ENCODE data around the gene PAGE2B. TPM values are rescaled to one million over a fixed set of nuclear protein-coding genes. Genes with fewer than 3 reads are reported as not detected.

PAGE2B gene
- total RNA-seq, 1 donor from 2014 or later = not detected

DNA sequence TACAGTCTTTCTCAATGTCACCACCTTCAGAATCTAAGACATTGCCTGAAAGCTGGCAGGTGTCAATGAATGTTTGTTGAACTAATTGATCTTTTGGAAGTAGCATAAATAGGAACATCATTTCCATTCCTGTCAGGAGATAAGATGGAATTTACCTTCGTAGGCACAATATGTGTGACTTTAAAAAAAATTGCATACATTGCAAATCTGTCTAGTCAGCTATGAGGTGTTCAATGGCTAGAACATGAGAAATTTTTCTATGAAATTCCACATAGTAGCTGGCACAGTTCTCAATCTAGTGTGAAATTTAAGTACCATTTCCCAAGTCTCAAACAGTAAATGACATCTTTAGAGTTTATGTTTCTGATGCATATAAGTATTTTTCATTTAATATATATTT lies 24.3 kb downstream of the PAGE2B start:
- no peaks in the 10 kb centered on the region for H3K27me3 Mint-ChIP-seq (ENCODE audit: low read depth)
- no peaks in the 10 kb centered on the region for H3K36me3 Mint-ChIP-seq
- peaks cover 39% of the 10 kb centered on the region for H3K9me3 Mint-ChIP-seq
- no peaks in the 10 kb centered on the region for H3K4me1 Mint-ChIP-seq
- H3K27ac Mint-ChIP-seq = no peak overlapping the region
- DNase-seq (ENCODE audit: low spot score in 2 of 2, unreplicated experiment in 2 of 2) = no peak
- H3K4me3 Mint-ChIP-seq = no peak overlapping the region
- TF ChIP-seq, protein P1, sequence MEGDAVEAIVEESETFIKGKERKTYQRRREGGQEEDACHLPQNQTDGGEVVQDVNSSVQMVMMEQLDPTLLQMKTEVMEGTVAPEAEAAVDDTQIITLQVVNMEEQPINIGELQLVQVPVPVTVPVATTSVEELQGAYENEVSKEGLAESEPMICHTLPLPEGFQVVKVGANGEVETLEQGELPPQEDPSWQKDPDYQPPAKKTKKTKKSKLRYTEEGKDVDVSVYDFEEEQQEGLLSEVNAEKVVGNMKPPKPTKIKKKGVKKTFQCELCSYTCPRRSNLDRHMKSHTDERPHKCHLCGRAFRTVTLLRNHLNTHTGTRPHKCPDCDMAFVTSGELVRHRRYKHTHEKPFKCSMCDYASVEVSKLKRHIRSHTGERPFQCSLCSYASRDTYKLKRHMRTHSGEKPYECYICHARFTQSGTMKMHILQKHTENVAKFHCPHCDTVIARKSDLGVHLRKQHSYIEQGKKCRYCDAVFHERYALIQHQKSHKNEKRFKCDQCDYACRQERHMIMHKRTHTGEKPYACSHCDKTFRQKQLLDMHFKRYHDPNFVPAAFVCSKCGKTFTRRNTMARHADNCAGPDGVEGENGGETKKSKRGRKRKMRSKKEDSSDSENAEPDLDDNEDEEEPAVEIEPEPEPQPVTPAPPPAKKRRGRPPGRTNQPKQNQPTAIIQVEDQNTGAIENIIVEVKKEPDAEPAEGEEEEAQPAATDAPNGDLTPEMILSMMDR (IDR thresholded peaks at IDR 0.05; ENCODE audit: unreplicated experiment) = no peak

DNA sequence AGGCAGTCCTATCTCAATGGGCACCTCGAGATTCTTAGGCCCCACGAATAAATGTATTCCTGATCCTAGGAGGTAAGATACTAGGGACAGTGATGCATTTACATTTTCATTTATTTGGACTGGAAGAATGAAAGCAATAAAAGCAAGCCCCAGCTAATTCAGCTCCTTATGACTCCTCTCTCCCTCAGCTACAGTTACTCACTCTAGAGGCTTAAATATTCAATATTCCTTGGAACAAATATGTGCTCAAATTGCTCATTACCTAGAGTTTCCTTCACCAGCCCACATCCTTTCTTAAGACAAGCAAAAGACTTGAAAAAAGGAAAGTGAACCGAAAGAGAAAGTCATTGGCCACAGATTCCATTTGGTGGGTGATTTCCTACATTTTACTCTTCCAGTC lies 27.9 kb downstream of the PAGE2B start:
- no peaks in the 10 kb centered on the region for H3K36me3 Mint-ChIP-seq
- TF ChIP-seq, protein P1 (IDR thresholded peaks at IDR 0.05; ENCODE audit: unreplicated experiment) = no peak
- no peaks in the 10 kb centered on the region for H3K27me3 Mint-ChIP-seq (ENCODE audit: low read depth)

DNA sequence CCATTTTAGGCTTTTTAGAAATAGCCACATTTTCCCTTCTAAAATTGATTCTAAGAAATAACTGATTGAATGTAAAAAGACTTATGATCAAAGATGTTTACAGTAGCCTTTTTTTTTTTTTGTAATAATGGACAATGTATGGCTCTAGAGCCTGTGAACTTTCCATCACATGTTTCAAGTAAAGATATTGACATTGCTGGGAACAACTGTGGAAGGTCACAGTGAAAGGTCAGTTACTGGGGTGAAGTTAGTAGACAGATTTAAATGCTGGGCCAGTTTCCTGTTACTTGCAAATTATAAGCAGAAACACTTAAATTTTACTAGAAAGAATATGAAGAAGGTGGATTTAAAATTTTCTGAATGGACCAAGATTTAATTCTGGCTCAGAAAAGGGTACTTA lies 32.4 kb downstream of the PAGE2B start:
- Mint-ChIP-seq H3K9me3 (peaks cover 40% of the 10 kb centered on the region), H3K27ac (no peak overlapping the region), H3K27me3 (ENCODE audit: low read depth) (no peaks in the 10 kb centered on the region), H3K4me1 (peaks cover 10% of the 10 kb centered on the region), H3K4me3 (no peak overlapping the region), H3K36me3 (no peaks in the 10 kb centered on the region)
- TF ChIP-seq, protein P1 (IDR thresholded peaks at IDR 0.05; ENCODE audit: unreplicated experiment) = no peak
- no peak for DNase-seq (ENCODE audit: low spot score in 2 of 2, unreplicated experiment in 2 of 2)

More for the DNA sequence above, 27.9 kb downstream of the PAGE2B start:
- DNase-seq (ENCODE audit: low spot score in 2 of 2, unreplicated experiment in 2 of 2) = no peak
- Mint-ChIP-seq H3K4me1 (no peaks in the 10 kb centered on the region), H3K27ac (no peak overlapping the region), H3K9me3 (peaks cover 36% of the 10 kb centered on the region), H3K4me3 (no peak overlapping the region)

DNA sequence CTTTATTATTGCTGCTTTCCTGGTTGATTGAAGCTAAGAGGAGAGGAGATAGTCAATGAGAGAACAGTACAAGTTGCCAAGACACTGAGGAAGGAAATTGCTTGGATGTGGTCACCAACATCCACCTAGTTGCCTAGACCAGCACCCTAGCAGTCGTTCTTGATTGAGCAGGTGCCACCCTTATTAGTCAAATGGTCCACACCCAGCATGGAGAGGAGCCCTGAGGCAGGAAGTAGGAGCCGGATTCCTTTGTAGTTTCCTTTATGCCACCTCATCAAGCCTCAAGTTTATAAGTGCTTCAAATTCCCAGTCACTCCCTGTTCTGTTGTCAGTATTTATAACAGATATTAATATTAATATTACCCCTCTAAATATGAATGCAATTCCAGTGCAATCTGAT lies 33.1 kb downstream of the PAGE2B start:
- Mint-ChIP-seq H3K27ac (no peak overlapping the region), H3K9me3 (peaks cover 42% of the 10 kb centered on the region), H3K36me3 (no peaks in the 10 kb centered on the region), H3K4me3 (no peak overlapping the region), H3K4me1 (peaks cover 10% of the 10 kb centered on the region), H3K27me3 (ENCODE audit: low read depth) (no peaks in the 10 kb centered on the region)
- TF ChIP-seq, protein P1 (IDR thresholded peaks at IDR 0.05; ENCODE audit: unreplicated experiment) = no peak
- DNase-seq (ENCODE audit: low spot score in 2 of 2, unreplicated experiment in 2 of 2) = no peak

DNA sequence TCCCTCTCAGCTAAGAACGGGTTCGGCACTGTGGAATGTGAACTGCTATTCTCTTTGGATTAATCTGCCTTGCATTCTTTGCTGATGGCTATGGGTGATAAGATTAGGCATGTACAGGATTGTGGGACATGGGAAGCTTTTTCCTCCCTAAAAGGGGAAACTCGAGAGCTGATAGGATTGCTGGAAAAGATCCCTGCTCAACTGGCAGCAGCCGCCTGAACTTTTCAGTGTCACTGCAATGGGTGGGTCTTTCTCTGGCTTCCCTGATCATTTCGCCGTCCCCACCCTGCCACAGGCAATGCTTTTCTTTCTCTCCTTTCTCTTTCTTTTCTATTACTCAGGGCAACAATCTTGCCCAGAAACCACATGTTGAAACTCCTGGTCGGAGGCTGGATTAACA lies 34.5 kb downstream of the PAGE2B start:
- no peak for DNase-seq (ENCODE audit: low spot score in 2 of 2, unreplicated experiment in 2 of 2)
- Mint-ChIP-seq H3K4me3 (no peak overlapping the region), H3K27ac (peak overlapping the region; percentile 45)

More for the DNA sequence above, 34.5 kb downstream of the PAGE2B start:
- Mint-ChIP-seq H3K27me3 (ENCODE audit: low read depth) (no peaks in the 10 kb centered on the region), H3K9me3 (peaks cover 36% of the 10 kb centered on the region), H3K36me3 (no peaks in the 10 kb centered on the region), H3K4me1 (peaks cover 10% of the 10 kb centered on the region)
- TF ChIP-seq, protein P1 (IDR thresholded peaks at IDR 0.05; ENCODE audit: unreplicated experiment) = no peak

Data from mesothelial cell of epicardium (in vitro differentiated cells).